WTC11 (cell line): ENCODE measurements around the gene ACSL5.

ENCODE experiments used
- CREM ChIP-seq: sonication (generic); formaldehyde crosslinking; IDR thresholded peaks from 2 replicates; pipeline ENCODE4 v1.8.1; 2022; ENCODE audit warnings: mild to moderate bottlenecking, missing genetic modification reagents, moderate library complexity
- ETV6 ChIP-seq: sonication (generic); formaldehyde crosslinking; IDR thresholded peaks from 2 replicates; pipeline ENCODE4 v1.8.1; 2022; ENCODE audit warnings: mild to moderate bottlenecking, missing genetic modification reagents
- FOXP1 ChIP-seq: sonication (generic); formaldehyde crosslinking; IDR thresholded peaks from 2 replicates; pipeline ENCODE4 v1.8.0; 2022; ENCODE audit warnings: missing genetic modification reagents, mild to moderate bottlenecking, moderate library complexity, borderline replicate concordance
- GABPB1 ChIP-seq: sonication (generic); formaldehyde crosslinking; IDR thresholded peaks from 2 replicates; pipeline ENCODE4 v1.8.1; 2023; ENCODE audit warnings: mild to moderate bottlenecking, missing genetic modification reagents
- ZNF138 ChIP-seq: sonication (generic); formaldehyde crosslinking; conservative IDR thresholded peaks from 2 replicates; pipeline ENCODE4 v1.8.1; 2022; ENCODE audit warnings: mild to moderate bottlenecking, moderate library complexity, missing genetic modification reagents
- TF ChIP-seq, protein P1 (sequence below): fragments of 200-600 bp; IDR thresholded peaks from 2 replicates; pipeline ENCODE4 v1.8.0; 2022; ENCODE audit warnings: antibody characterized with exemption
- TF ChIP-seq, protein P2 (sequence below): sonication (generic); formaldehyde crosslinking; IDR thresholded peaks from 2 replicates; pipeline ENCODE4 v1.8.1; 2023; ENCODE audit warnings: mild to moderate bottlenecking, missing genetic modification reagents
- TF ChIP-seq, protein P3 (sequence below): sonication (generic); formaldehyde crosslinking; IDR thresholded peaks from 2 replicates; pipeline ENCODE4 v1.8.1; 2023; ENCODE audit warnings: mild to moderate bottlenecking, missing genetic modification reagents, borderline replicate concordance
- TF ChIP-seq, protein P4 (sequence below): sonication (generic); formaldehyde crosslinking; IDR thresholded peaks from 2 replicates; pipeline ENCODE4 v1.8.0; 2022; ENCODE audit warnings: mild to moderate bottlenecking, missing genetic modification reagents
- TF ChIP-seq, protein P5 (sequence below): fragments of 250-450 bp; sonication (Bioruptor Pico); IDR thresholded peaks from 2 replicates; pipeline ENCODE4 v1.9.0; 2021; ENCODE audit warnings: moderate library complexity, mild to moderate bottlenecking, inconsistent platforms, borderline replicate concordance

DNA sequence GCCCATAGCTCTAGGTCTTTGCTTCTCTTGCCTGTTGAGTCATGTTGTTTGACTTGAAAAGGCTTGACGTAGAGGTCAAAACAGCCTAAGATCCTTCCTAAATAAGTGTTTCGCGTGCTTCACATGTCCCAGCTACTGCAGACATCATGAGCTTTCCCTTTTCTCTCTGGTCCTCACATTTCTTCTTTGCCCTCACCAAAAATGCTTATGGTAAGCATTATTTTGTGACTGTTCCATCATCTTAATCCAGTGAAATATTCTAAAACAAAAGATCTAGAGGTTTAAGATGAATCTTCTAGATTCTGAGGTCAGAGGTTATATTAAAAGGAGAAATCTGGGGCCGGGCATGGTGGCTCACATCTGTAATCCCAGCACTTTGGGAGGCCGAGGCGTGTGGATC is 8.5 kb upstream of the ACSL5 start:
- TF ChIP-seq, protein P1, sequence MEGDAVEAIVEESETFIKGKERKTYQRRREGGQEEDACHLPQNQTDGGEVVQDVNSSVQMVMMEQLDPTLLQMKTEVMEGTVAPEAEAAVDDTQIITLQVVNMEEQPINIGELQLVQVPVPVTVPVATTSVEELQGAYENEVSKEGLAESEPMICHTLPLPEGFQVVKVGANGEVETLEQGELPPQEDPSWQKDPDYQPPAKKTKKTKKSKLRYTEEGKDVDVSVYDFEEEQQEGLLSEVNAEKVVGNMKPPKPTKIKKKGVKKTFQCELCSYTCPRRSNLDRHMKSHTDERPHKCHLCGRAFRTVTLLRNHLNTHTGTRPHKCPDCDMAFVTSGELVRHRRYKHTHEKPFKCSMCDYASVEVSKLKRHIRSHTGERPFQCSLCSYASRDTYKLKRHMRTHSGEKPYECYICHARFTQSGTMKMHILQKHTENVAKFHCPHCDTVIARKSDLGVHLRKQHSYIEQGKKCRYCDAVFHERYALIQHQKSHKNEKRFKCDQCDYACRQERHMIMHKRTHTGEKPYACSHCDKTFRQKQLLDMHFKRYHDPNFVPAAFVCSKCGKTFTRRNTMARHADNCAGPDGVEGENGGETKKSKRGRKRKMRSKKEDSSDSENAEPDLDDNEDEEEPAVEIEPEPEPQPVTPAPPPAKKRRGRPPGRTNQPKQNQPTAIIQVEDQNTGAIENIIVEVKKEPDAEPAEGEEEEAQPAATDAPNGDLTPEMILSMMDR = no peak
- TF ChIP-seq CREM (no peak), ZNF138 (CRISPR knock-in tag) (no peak), FOXP1 (CRISPR knock-in tag) (no peak), GABPB1 (CRISPR knock-in tag) (no peak), ETV6 (CRISPR knock-in tag) (no peak)
- TF ChIP-seq, protein P2, sequence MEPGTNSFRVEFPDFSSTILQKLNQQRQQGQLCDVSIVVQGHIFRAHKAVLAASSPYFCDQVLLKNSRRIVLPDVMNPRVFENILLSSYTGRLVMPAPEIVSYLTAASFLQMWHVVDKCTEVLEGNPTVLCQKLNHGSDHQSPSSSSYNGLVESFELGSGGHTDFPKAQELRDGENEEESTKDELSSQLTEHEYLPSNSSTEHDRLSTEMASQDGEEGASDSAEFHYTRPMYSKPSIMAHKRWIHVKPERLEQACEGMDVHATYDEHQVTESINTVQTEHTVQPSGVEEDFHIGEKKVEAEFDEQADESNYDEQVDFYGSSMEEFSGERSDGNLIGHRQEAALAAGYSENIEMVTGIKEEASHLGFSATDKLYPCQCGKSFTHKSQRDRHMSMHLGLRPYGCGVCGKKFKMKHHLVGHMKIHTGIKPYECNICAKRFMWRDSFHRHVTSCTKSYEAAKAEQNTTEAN = no peak
- TF ChIP-seq, protein P3, sequence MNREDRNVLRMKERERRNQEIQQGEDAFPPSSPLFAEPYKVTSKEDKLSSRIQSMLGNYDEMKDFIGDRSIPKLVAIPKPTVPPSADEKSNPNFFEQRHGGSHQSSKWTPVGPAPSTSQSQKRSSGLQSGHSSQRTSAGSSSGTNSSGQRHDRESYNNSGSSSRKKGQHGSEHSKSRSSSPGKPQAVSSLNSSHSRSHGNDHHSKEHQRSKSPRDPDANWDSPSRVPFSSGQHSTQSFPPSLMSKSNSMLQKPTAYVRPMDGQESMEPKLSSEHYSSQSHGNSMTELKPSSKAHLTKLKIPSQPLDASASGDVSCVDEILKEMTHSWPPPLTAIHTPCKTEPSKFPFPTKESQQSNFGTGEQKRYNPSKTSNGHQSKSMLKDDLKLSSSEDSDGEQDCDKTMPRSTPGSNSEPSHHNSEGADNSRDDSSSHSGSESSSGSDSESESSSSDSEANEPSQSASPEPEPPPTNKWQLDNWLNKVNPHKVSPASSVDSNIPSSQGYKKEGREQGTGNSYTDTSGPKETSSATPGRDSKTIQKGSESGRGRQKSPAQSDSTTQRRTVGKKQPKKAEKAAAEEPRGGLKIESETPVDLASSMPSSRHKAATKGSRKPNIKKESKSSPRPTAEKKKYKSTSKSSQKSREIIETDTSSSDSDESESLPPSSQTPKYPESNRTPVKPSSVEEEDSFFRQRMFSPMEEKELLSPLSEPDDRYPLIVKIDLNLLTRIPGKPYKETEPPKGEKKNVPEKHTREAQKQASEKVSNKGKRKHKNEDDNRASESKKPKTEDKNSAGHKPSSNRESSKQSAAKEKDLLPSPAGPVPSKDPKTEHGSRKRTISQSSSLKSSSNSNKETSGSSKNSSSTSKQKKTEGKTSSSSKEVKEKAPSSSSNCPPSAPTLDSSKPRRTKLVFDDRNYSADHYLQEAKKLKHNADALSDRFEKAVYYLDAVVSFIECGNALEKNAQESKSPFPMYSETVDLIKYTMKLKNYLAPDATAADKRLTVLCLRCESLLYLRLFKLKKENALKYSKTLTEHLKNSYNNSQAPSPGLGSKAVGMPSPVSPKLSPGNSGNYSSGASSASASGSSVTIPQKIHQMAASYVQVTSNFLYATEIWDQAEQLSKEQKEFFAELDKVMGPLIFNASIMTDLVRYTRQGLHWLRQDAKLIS (CRISPR knock-in tag) = no peak
- TF ChIP-seq, protein P4, sequence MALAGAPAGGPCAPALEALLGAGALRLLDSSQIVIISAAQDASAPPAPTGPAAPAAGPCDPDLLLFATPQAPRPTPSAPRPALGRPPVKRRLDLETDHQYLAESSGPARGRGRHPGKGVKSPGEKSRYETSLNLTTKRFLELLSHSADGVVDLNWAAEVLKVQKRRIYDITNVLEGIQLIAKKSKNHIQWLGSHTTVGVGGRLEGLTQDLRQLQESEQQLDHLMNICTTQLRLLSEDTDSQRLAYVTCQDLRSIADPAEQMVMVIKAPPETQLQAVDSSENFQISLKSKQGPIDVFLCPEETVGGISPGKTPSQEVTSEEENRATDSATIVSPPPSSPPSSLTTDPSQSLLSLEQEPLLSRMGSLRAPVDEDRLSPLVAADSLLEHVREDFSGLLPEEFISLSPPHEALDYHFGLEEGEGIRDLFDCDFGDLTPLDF = no peak
- TF ChIP-seq, protein P5, sequence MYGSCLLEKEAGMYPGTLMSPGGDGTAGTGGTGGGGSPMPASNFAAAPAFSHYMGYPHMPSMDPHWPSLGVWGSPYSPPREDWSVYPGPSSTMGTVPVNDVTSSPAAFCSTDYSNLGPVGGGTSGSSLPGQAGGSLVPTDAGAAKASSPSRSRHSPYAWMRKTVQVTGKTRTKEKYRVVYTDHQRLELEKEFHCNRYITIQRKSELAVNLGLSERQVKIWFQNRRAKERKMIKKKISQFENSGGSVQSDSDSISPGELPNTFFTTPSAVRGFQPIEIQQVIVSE (CRISPR knock-in tag) = no peak
